Endothelial cell of hepatic sinusoid (primary cell): Measurements from ENCODE around the gene NHLRC1.

Source experiments
- in situ Hi-C: cut with HindIII; loops from 2 replicates; pipeline ENCODE4 v1.10.0; 2017; ENCODE audit warnings: low sequenced_read_pairs

The NHLRC1 gene

GRCh38 chr6:18139935-18140621 is 17.6 kb upstream of the NHLRC1 start:
- in situ Hi-C loops = no loop called here

- in situ Hi-C loops = no loop called here
Observed at GRCh38 chr6:18138906-18139305, 16.4 kb upstream of the NHLRC1 start.

- in situ Hi-C loops = no loop called here
Observed at GRCh38 chr6:18136260-18136659, 13.8 kb upstream of the NHLRC1 start.

- in situ Hi-C loops = no loop called here
Observed at GRCh38 chr6:18135171-18135570, 12.7 kb upstream of the NHLRC1 start.

- in situ Hi-C loops = no loop called here
Observed at GRCh38 chr6:18132346-18132745, 9.9 kb upstream of the NHLRC1 start.

GRCh38 chr6:18126121-18126520 is 3.6 kb upstream of the NHLRC1 start:
- in situ Hi-C loops = no loop called here

GRCh38 chr6:18121580-18122127 is 823 bp downstream of the NHLRC1 start:
- in situ Hi-C loops = loop anchor here (5.0 to 25.0 kb wide), 2 partner anchors 74 to 309 kb away; no protein-coding TSS in a partner anchor

GRCh38 chr6:18119236-18119635 is 3.2 kb downstream of the NHLRC1 start:
- in situ Hi-C loops = loop anchor here (25.0 kb wide), 1 partner anchor 307 kb away; no protein-coding TSS in a partner anchor

- in situ Hi-C loops = loop anchor here (25.0 kb wide), 1 partner anchor 306 kb away; no protein-coding TSS in a partner anchor
Observed at GRCh38 chr6:18118330-18118729, 4.1 kb downstream of the NHLRC1 start.

- in situ Hi-C loops = loop anchor here (25.0 kb wide), 1 partner anchor 305 kb away; no protein-coding TSS in a partner anchor
Observed at GRCh38 chr6:18117136-18117535, 5.3 kb downstream of the NHLRC1 start.

- in situ Hi-C loops = loop anchor here (25.0 kb wide), 1 partner anchor 303 kb away; no protein-coding TSS in a partner anchor
Observed at GRCh38 chr6:18115356-18115755, 7.1 kb downstream of the NHLRC1 start.

GRCh38 chr6:18110162-18110561 is 12.3 kb downstream of the NHLRC1 start:
- in situ Hi-C loops = loop anchor here (25.0 kb wide), 1 partner anchor 298 kb away; no protein-coding TSS in a partner anchor

GRCh38 chr6:18107061-18107460 is 15.4 kb downstream of the NHLRC1 start:
- in situ Hi-C loops = loop anchor here (25.0 kb wide), 1 partner anchor 295 kb away; no protein-coding TSS in a partner anchor

GRCh38 chr6:18102783-18103509 is 19.5 kb downstream of the NHLRC1 start:
- in situ Hi-C loops = loop anchor here (25.0 kb wide), 1 partner anchor 291 kb away; no protein-coding TSS in a partner anchor

- in situ Hi-C loops = loop anchor here (25.0 kb wide), 1 partner anchor 290 kb away; no protein-coding TSS in a partner anchor
Observed at GRCh38 chr6:18101873-18102272, 20.6 kb downstream of the NHLRC1 start.

- in situ Hi-C loops = loop anchor here (25.0 kb wide), 1 partner anchor 289 kb away; no protein-coding TSS in a partner anchor
Observed at GRCh38 chr6:18101271-18101670, 21.2 kb downstream of the NHLRC1 start.

GRCh38 chr6:18100296-18100695 is 22.2 kb downstream of the NHLRC1 start:
- in situ Hi-C loops = loop anchor here (25.0 kb wide), 1 partner anchor 288 kb away; no protein-coding TSS in a partner anchor

- in situ Hi-C loops = loop anchor here (10.0 kb wide), 1 partner anchor 55 kb away; no protein-coding TSS in a partner anchor
Observed at GRCh38 chr6:18099511-18099910, 23.0 kb downstream of the NHLRC1 start.

GRCh38 chr6:18096423-18096822 is 26.1 kb downstream of the NHLRC1 start:
- in situ Hi-C loops = loop anchor here (10.0 kb wide), 1 partner anchor 52 kb away; no protein-coding TSS in a partner anchor

GRCh38 chr6:18091382-18091781 is 31.1 kb downstream of the NHLRC1 start:
- in situ Hi-C loops = loop anchor here (10.0 kb wide), 1 partner anchor 47 kb away; no protein-coding TSS in a partner anchor

GRCh38 chr6:18090349-18090786 is 32.1 kb downstream of the NHLRC1 start:
- in situ Hi-C loops = loop anchor here (10.0 kb wide), 1 partner anchor 46 kb away; no protein-coding TSS in a partner anchor
